LNCaP clone FGC (cell line): Measurements from ENCODE around the gene DLG1.
A peak's percentile ranks its signal among the peaks of the same experiment; 100 is the strongest.
"Not testable (repeated sequence)": the region's sequence is repeated elsewhere in the genome, so short reads cannot be mapped to it uniquely, and the experiment has no call there.

Experiments
- DNase-seq: peaks from one replicate; pipeline ENCODE4 v3.0.0-alpha.2; 2011; ENCODE audit warnings: low read depth
- H3K4me3 ChIP-seq: 2 replicates; pipeline ENCODE4 v1.5.1; 2011; ENCODE audit warnings: mild to moderate bottlenecking, low read depth, low read length, control low read depth
- TF ChIP-seq, protein P1 (sequence below): IDR thresholded peaks from 2 replicates; pipeline ENCODE4 v1.5.1; 2012; ENCODE audit warnings: mild to moderate bottlenecking; ENCODE audit not compliant: control insufficient read depth, insufficient read depth; ENCODE audit errors: extremely low read depth

Gene DLG1

DNA sequence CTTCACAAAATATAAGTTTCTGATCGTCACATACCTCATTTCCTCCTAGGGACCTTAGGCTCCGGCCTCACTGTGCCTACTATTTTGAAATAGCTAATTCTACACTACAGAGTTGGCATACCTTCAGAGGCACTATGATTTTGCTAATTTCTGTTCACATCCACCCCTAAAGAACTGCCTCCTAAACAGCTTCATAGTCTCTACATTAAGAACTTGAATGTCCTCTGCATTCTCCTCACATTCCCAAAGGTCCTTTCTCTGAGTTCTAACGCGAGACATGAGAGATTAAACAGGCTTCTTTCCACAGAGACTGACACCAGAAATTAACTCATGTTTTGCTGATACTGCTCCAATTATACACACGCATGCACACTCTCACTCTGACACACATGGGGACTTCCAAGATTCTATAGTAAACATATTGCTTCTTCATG is 75.5 kb downstream of the DLG1 start:
- TF ChIP-seq, protein P1, sequence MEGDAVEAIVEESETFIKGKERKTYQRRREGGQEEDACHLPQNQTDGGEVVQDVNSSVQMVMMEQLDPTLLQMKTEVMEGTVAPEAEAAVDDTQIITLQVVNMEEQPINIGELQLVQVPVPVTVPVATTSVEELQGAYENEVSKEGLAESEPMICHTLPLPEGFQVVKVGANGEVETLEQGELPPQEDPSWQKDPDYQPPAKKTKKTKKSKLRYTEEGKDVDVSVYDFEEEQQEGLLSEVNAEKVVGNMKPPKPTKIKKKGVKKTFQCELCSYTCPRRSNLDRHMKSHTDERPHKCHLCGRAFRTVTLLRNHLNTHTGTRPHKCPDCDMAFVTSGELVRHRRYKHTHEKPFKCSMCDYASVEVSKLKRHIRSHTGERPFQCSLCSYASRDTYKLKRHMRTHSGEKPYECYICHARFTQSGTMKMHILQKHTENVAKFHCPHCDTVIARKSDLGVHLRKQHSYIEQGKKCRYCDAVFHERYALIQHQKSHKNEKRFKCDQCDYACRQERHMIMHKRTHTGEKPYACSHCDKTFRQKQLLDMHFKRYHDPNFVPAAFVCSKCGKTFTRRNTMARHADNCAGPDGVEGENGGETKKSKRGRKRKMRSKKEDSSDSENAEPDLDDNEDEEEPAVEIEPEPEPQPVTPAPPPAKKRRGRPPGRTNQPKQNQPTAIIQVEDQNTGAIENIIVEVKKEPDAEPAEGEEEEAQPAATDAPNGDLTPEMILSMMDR = no peak
- DNase-seq = peak; percentile 25
- H3K4me3 ChIP-seq = no peak overlapping the region

DNA sequence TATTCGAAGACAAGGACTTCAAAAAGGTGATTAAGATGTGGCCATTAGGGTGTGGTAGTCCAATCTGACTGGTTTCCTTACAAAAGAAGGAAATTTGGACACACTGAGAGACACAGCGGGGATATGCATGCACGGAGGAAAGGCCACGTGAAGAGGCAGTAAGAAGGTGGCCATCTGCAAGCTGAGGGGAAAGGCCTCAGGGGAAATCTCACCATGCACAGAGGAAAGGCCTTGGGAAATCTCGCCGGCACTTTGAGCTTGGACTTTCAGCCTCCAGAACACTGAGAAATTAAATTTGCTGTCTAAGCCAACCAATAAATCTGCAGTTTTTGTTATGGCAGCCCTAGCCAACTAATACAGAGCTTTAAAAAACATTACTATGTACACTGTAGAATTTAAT is 78.8 kb downstream of the DLG1 start:
- TF ChIP-seq, protein P1 = no peak
- H3K4me3 ChIP-seq = no peak overlapping the region
- DNase-seq = no peak

DNA sequence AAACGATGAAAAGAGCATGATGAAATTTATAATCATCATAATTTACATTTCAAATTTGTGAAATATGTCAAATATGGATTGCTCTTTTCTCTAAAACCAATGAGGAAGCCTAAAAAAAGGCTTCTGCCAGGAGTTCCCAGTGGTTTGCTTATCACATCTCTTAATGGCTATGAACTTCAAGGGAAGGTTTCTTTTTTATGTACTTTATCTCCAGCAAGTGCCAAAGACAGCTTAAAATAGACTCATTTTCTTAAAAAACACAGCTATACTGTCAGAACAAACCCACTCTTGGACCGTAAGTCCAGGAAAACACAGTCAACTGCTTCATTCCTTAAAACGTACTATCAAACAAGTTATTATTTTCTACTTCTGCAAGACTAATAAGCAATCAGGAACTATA is 80.2 kb downstream of the DLG1 start:
- no peak for DNase-seq
- H3K4me3 ChIP-seq = no peak overlapping the region
- TF ChIP-seq, protein P1 = no peak

DNA sequence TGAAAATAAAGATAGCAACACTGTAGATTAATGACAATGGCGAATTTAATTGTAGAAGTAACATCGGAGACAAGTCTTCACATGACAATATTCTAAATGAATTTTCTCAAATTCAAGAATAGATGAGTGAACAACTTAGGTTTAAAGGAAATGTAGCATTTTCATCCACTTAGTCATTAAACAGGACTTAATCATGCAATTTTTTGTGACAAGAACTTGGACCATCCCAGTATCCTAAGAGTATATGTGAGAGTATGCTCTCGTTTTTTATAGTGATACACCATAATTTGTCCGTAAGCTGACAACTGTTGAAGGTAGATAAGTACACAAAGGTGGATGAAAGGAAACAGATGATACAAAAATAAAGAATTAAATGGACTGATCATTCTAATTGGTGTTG is 81.5 kb downstream of the DLG1 start:
- no peak for DNase-seq
- no peak overlapping the region for H3K4me3 ChIP-seq
- TF ChIP-seq, protein P1 = no peak

DNA sequence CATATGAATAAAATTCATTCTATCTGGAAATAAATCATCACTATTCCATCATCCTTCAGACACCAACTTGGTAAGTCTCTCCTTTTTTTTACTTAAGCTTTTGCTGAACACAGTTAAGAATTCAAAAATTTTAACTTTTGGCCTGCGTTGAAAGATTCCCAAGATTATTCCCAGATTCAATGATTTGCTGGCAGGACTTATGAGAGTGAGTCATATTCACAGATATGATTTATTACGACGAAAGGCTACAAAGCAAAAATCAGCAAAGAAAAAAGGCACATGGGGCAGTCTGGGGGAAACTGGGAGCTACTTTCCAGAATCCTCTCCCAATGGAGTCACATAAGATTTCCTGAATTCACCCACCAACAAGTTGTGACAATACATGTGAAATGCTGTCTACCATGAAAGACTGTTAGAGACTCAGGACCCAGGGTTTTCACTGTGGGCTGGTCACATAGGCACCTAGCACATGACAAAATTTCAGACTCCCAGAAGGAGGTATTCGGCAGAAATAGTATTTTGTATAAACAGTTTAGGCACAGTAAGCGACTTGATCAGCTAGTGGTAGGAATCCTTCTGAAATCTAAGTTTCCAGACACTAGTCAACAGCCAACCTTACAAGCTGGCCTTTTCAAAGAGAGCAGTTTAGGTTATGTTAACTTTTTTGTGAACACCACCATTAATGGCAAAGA is 82.1 kb downstream of the DLG1 start:
- no peak for DNase-seq
- TF ChIP-seq, protein P1 = no peak
- no peak overlapping the region for H3K4me3 ChIP-seq

DNA sequence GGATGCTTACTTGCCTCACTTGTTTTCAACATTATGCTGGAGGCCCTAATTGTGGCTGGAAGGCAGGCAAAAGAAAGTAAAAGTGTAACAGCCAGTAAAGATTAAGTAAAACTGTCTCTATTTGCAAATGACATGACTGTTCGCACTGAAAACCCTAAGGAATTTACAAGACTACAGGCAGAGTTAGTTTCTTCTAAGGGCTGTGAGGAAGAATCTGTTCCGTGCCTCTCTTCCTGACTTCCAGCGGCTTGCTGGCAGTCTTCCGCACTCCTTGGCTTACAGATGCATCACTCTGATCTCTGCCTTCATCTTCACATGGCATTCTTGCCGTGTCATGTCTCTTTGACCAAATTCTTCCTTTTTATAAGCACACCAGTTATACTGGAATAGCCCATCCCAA is 86.1 kb downstream of the DLG1 start:
- TF ChIP-seq, protein P1 = no peak
- H3K4me3 ChIP-seq = no peak overlapping the region
- no peak for DNase-seq

DNA sequence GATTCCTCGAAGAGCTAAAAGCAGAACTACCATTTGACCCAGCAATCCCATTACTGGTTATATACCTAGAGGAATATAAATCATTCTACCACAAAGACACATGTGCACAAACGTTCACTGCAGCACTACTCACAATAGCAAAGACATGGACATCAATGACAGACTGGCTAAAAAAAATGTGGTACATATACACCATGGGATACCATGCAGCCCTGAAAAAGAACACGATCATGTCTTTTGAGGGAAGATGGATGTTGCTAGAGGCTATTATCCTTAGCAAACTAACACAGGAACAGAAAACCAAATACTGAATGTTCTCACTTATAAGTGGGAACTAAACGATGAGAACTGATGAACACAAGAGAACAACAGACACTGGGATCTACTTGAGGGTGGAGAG is 86.7 kb downstream of the DLG1 start:
- H3K4me3 ChIP-seq, DNase-seq: not testable (repeated sequence)
